NCI-H1417 treated with DMSO at 0.1 percent for 48 hours (cell line): ENCODE data around the gene DHCR24.

Source experiments
- DNase-seq: peaks from one replicate; lab custom pipeline; 2025; lab: John Stamatoyannopoulos, UW

Gene DHCR24

DNA sequence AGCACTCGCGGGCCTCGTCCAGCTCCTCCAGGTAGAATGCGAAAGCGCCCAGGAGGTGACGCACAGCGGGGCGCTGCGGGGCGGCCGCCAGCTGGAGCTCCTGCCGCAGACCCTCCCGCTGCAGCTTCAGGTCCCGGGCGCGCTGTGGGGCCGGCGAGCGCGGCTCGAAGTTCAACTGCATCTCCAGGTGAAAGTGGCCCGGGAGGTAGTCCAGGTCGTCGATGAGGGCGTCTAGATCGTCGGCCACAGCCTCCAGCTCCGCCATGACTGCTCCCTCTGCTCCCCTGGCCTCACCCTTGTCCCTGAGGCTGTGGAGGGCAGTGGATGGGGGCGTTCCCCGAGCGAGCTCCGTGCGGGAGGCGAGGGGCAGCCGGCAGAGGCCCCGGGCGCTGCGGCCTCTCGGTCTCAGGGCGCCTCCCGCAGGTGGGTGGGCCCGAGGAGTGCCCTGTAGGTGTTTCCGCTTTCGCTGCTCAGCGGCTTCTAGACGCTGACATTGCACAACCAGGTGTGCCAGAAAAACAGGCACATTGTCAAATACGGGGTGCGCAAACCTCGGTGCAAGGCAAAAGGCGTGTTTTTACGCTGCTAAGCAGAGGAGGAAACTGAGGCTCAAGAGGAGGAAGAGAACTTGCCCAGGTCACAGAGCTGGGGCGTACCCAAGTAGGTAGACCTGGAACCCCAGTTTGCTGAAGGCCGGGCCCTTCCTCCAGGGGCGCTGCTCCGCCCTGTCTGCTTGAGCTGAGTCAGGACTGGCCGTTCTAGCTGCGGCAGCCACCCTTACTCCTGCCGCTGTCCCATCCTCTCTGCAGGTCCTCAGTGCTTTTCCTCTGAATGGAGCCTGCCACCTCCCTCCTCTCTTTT, 85.9 kb downstream of the DHCR24 start, which contains the start of gene TTC22:
TSS of gene TTC22 (minus strand) at position 425 of the 861 bp plus-strand sequence. CDS start at position 265, 160 bp downstream.
- DNase-seq, result no peak

DNA sequence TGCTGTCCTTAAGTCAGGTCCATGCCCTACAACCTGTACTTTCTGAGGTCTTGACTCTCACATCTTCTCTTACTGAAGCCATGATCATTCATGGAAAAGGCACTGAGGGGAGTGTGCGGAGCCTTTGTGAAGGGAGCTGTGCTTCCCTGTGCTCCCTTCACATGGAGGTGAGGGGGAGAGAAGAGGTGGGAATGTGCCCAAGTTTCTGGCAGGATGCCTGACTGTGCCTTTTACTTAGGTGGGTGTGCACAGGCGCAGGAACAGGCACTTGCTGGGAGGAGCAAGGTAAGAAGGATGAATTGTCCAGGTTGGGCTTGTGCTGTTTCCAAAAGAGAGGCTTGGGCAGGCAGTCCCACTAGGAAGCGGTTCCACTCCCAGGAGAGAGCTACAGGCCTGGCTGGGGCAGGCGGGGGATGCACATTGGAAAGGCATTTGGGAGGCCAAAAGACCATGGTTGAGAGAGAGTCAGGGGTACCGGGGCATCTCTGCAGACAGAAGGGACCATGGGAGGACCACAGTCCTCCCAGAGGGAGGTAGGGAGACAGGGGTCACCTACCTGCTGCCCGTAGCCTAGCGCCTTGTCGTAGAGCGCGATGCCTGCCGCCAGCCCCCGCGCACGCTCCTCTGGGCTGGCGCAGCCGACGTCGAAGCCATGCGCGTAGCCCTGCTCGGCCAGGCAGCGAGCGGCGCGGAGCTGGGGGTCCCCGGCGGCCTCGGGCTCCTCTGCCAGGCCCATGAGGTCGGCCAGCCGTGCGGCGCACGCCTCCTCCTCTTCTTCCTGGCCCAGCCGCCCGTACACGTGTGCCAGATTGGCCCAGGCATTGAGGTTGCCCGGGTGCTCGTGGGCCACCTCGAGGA, 86.7 kb downstream of the DHCR24 start:
- no peak for DNase-seq
